GM18870 (cell line): Measurements from ENCODE around the gene KLF3.

Experiments used
- ATAC-seq: cut with Tn5 transposase; IDR thresholded peaks from one replicate; pipeline ENCODE4 v1.9.1; 2021; ENCODE audit warnings: moderate library complexity; ENCODE audit not compliant: unreplicated experiment

KLF3 gene

GRCh38 chr4:38734446-38734845 is 70.4 kb downstream of the KLF3 start:
- ATAC-seq = no peak

- ATAC-seq = no peak
Observed at GRCh38 chr4:38734911-38735310, 70.9 kb downstream of the KLF3 start.

GRCh38 chr4:38735870-38736269 is 71.9 kb downstream of the KLF3 start:
- no peak for ATAC-seq

GRCh38 chr4:38738940-38739803 is 75.2 kb downstream of the KLF3 start:
- no peak for ATAC-seq

- ATAC-seq = no peak
Observed at GRCh38 chr4:38740303-38740702, 76.3 kb downstream of the KLF3 start.

- ATAC-seq = no peak
Observed at GRCh38 chr4:38743866-38744265, 79.9 kb downstream of the KLF3 start.

- ATAC-seq = no peak
Observed at GRCh38 chr4:38745881-38746280, 81.9 kb downstream of the KLF3 start.

- ATAC-seq = no peak
Observed at GRCh38 chr4:38747629-38748028, 83.6 kb downstream of the KLF3 start.

GRCh38 chr4:38749336-38749735 is 85.3 kb downstream of the KLF3 start:
- ATAC-seq = no peak
